ENCODE measurements around the gene FHDC1. TPM values are rescaled to one million over a fixed set of nuclear protein-coding genes. Genes with fewer than 3 reads are reported as not detected.

FHDC1 gene
- total RNA-seq, 1 experiment from 2014 or later: 0.95 TPM

- Histone ChIP-seq H3K4me1 (ENCODE audit: insufficient read depth, low read length) (no peaks in the 10 kb centered on the region), H3K79me2 (ENCODE audit: low read length) (no peaks in the 10 kb centered on the region), H3K4me2 (ENCODE audit: low read length) (no peak overlapping the region), H3K9ac (ENCODE audit: low read length) (no peak overlapping the region), H3K4me3 (ENCODE audit: low read length) (no peak overlapping the region), H3K9me3 (ENCODE audit: low read length) (no peaks in the 10 kb centered on the region), H4K20me1 (ENCODE audit: low read length) (no peaks in the 10 kb centered on the region), H2AFZ (ENCODE audit: low read length) (no peak overlapping the region), H3K27me3 (ENCODE audit: low read length) (no peaks in the 10 kb centered on the region), H3F3A (ENCODE audit: low read length, unreplicated experiment) (no peaks in the 10 kb centered on the region), H3K9me2 (replicated peaks; ENCODE audit: low read length) (no peaks in the 10 kb centered on the region), H3K36me3 (ENCODE audit: low read depth, low read length) (no peaks in the 10 kb centered on the region), H3K27ac (ENCODE audit: low read length) (no peak overlapping the region)
- POLR2A ChIA-PET (ENCODE audit: unreplicated experiment): no interaction called here
- intact Hi-C loops (cut with micrococcal nuclease): no loop called here
- CTCF ChIA-PET: no interaction called here
- no peak for DNase-seq
- no peak for ATAC-seq
- TF ChIP-seq EZH2 (IDR thresholded peaks at IDR 0.05; ENCODE audit: low read length, unreplicated experiment) (no peak), EZH2phosphoT487 (IDR thresholded peaks at IDR 0.05; ENCODE audit: borderline replicate concordance, low read length) (no peak)
- no TSS peak for BruUV-seq (replicated peaks)
Observed at GRCh38 chr4:153008578-153009199, 72.6 kb downstream of the FHDC1 start.

- ATAC-seq (no peak), DNase-seq (no peak)
- Histone ChIP-seq H3K4me2 (ENCODE audit: low read length) (no peak overlapping the region), H3K79me2 (ENCODE audit: low read length) (no peaks in the 10 kb centered on the region), H3K9ac (ENCODE audit: low read length) (no peak overlapping the region), H3F3A (ENCODE audit: low read length, unreplicated experiment) (no peaks in the 10 kb centered on the region), H3K4me3 (ENCODE audit: low read length) (no peak overlapping the region), H3K9me2 (replicated peaks; ENCODE audit: low read length) (no peaks in the 10 kb centered on the region), H3K27ac (ENCODE audit: low read length) (no peak overlapping the region), H2AFZ (ENCODE audit: low read length) (no peak overlapping the region), H4K20me1 (ENCODE audit: low read length) (no peaks in the 10 kb centered on the region), H3K27me3 (ENCODE audit: low read length) (no peaks in the 10 kb centered on the region), H3K9me3 (ENCODE audit: low read length) (no peaks in the 10 kb centered on the region), H3K36me3 (ENCODE audit: low read depth, low read length) (no peaks in the 10 kb centered on the region), H3K4me1 (ENCODE audit: insufficient read depth, low read length) (no peaks in the 10 kb centered on the region)
- POLR2A ChIA-PET (ENCODE audit: unreplicated experiment): no interaction called here
- intact Hi-C loops (cut with micrococcal nuclease): no loop called here
- CTCF ChIA-PET: no interaction called here
- TF ChIP-seq, protein P1, sequence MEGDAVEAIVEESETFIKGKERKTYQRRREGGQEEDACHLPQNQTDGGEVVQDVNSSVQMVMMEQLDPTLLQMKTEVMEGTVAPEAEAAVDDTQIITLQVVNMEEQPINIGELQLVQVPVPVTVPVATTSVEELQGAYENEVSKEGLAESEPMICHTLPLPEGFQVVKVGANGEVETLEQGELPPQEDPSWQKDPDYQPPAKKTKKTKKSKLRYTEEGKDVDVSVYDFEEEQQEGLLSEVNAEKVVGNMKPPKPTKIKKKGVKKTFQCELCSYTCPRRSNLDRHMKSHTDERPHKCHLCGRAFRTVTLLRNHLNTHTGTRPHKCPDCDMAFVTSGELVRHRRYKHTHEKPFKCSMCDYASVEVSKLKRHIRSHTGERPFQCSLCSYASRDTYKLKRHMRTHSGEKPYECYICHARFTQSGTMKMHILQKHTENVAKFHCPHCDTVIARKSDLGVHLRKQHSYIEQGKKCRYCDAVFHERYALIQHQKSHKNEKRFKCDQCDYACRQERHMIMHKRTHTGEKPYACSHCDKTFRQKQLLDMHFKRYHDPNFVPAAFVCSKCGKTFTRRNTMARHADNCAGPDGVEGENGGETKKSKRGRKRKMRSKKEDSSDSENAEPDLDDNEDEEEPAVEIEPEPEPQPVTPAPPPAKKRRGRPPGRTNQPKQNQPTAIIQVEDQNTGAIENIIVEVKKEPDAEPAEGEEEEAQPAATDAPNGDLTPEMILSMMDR (conservative IDR thresholded peaks at IDR 0.05; ENCODE audit: low read depth, low read length): no peak
- TF ChIP-seq EZH2 (IDR thresholded peaks at IDR 0.05; ENCODE audit: low read length, unreplicated experiment): no peak
- no peak for TF ChIP-seq EZH2phosphoT487 (IDR thresholded peaks at IDR 0.05; ENCODE audit: borderline replicate concordance, low read length)
- no TSS peak for BruUV-seq (replicated peaks)
Observed at GRCh38 chr4:153010146-153010545, 74.0 kb downstream of the FHDC1 start.

GRCh38 chr4:153013202-153013977 is 77.3 kb downstream of the FHDC1 start:
- Histone ChIP-seq H4K20me1 (ENCODE audit: low read length) (no peaks in the 10 kb centered on the region), H2AFZ (ENCODE audit: low read length) (no peak overlapping the region), H3K79me2 (ENCODE audit: low read length) (no peaks in the 10 kb centered on the region), H3K9ac (ENCODE audit: low read length) (no peak overlapping the region), H3K36me3 (ENCODE audit: low read depth, low read length) (no peaks in the 10 kb centered on the region), H3K4me1 (ENCODE audit: insufficient read depth, low read length) (no peaks in the 10 kb centered on the region), H3K9me3 (ENCODE audit: low read length) (no peaks in the 10 kb centered on the region), H3K9me2 (replicated peaks; ENCODE audit: low read length) (no peaks in the 10 kb centered on the region), H3F3A (ENCODE audit: low read length, unreplicated experiment) (no peaks in the 10 kb centered on the region), H3K27me3 (ENCODE audit: low read length) (no peaks in the 10 kb centered on the region), H3K4me2 (ENCODE audit: low read length) (no peak overlapping the region), H3K4me3 (ENCODE audit: low read length) (no peak overlapping the region), H3K27ac (ENCODE audit: low read length) (no peak overlapping the region)
- ChIA-PET POLR2A (ENCODE audit: unreplicated experiment) (no interaction called here), CTCF (interaction anchor here (0.7 kb wide), 1 partner anchor 72 kb away, joined by 3 read pairs; no protein-coding TSS in a partner anchor)
- TF ChIP-seq, protein P1 (conservative IDR thresholded peaks at IDR 0.05; ENCODE audit: low read depth, low read length): no peak
- no peak for TF ChIP-seq EZH2 (IDR thresholded peaks at IDR 0.05; ENCODE audit: low read length, unreplicated experiment)
- TF ChIP-seq EZH2phosphoT487 (IDR thresholded peaks at IDR 0.05; ENCODE audit: borderline replicate concordance, low read length): no peak
- no TSS peak for BruUV-seq (replicated peaks)
- ATAC-seq (no peak), DNase-seq (no peak)
- intact Hi-C loops (cut with micrococcal nuclease): no loop called here
